Natural killer cell (primary cell): ENCODE data around the gene HCAR3. TPM values are rescaled to one million over a fixed set of nuclear protein-coding genes. Genes with fewer than 3 reads are reported as not detected.

Source experiments
- ATAC-seq, 3 donors: fragments of 150-1000 bp in 2 of 3; fragments of 200-7000 bp in 1 of 3; cut with Tn5 transposase; 1 replicate in 1 of 3; 2 replicates in 2 of 3; pipeline ENCODE4 v1.10.0; 2021; ENCODE audit warnings: mild to moderate bottlenecking in 2 of 3, moderate library complexity in 2 of 3
- DNase-seq, 2 donors: peaks; one replicate each; pipeline versions ENCODE4 v3.0.0 to v3.0.0-alpha.2; 2013 to 2021; ENCODE audit warnings: mixed read lengths in 1 of 2
- H3K27ac ChIP-seq: one replicate; pipeline ENCODE4 v1.5.1; 2013; ENCODE audit warnings: mild to moderate bottlenecking, low read length
- H3K27me3 ChIP-seq: one replicate; pipeline ENCODE4 v1.6.1; 2013; ENCODE audit warnings: low read length; ENCODE audit not compliant: control insufficient read depth, insufficient read depth
- H3K36me3 ChIP-seq: one replicate; pipeline ENCODE4 v1.6.1; 2013; ENCODE audit warnings: low read length; ENCODE audit not compliant: control insufficient read depth, insufficient read depth
- H3K4me1 ChIP-seq: one replicate; pipeline ENCODE4 v1.6.1; 2013; ENCODE audit warnings: low read length; ENCODE audit not compliant: control insufficient read depth, insufficient read depth
- H3K4me3 ChIP-seq: one replicate; pipeline ENCODE4 v1.5.1; 2013; ENCODE audit warnings: low read length
- H3K9me3 ChIP-seq: one replicate; pipeline ENCODE4 v1.6.1; 2013; ENCODE audit warnings: low read length; ENCODE audit not compliant: control insufficient read depth, insufficient read depth
- H3K27ac Mint-ChIP-seq, 2 donors: one replicate each; pipeline ENCODE4 v1.8.0; 2022; ENCODE audit warnings: mild to moderate bottlenecking in 2 of 2, mixed read lengths in 2 of 2, moderate library complexity in 1 of 2
- H3K27me3 Mint-ChIP-seq, 2 donors: one replicate each; pipeline ENCODE4 v1.8.0; 2022; ENCODE audit warnings: low read depth in 2 of 2, mixed read lengths in 2 of 2
- H3K36me3 Mint-ChIP-seq: one replicate; pipeline ENCODE4 v1.8.0; 2022; ENCODE audit warnings: mixed read lengths
- H3K4me1 Mint-ChIP-seq, 2 donors: one replicate each; pipeline ENCODE4 v1.8.0; 2022; ENCODE audit warnings: mixed read lengths in 2 of 2
- H3K4me3 Mint-ChIP-seq: one replicate; pipeline ENCODE4 v1.8.0; 2022; ENCODE audit warnings: mild to moderate bottlenecking, moderate library complexity, mixed read lengths
- H3K9me3 Mint-ChIP-seq, 2 donors: one replicate each; pipeline ENCODE4 v1.8.0; 2022; ENCODE audit warnings: mixed read lengths in 2 of 2
- WGBS: methylation state at CpG from one replicate; pipeline ENCODE4 v1.1.7; 2013; ENCODE audit warnings: missing lambda C conversion rate; ENCODE audit not compliant: insufficient coverage; 5-methylcytosine and 5-hydroxymethylcytosine counted together
- intact Hi-C: fragments of 100-400 bp; cut with micrococcal nuclease; formaldehyde crosslinking; loops from one replicate; pipeline ENCODE4 v1.14.2; 2022
- total RNA-seq, 4 donors: library from RNA; stranded (reverse); fragments of 120-200 nt in 1 of 4; gene quantifications; one replicate each; pipeline versions ENCODE4 v1.2.3 to v1.2.4, GENCODE V29; 2013 to 2022
- TF ChIP-seq, protein P1 (sequence below): fragments of 200-600 bp; IDR thresholded peaks from one replicate; pipeline ENCODE4 v1.8.0; 2022; ENCODE audit warnings: antibody characterized with exemption

HCAR3 gene
- total RNA-seq, 3 donors from 2014 or later (not counting 1 experiment from before 2014, with no cell fraction given): 1.8 to 14.7 (median 9.9) TPM

DNA sequence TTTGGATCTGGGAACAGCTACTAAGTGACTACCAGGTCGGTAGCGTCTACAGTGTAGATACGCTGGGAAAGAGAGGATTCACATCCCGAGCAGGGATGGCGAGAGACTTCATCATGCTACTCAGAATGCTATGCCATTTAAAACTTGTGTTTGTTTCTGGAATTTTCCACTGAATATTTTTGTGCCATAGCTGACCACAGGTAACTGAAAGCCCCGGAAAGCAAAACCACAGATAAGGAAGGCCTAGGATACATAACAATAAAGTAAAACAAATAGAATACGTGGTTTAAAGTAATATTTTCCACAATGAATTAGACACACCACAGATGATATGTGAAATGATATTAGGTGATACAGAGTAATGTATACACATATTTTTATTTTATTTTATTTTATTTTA, 22.0 kb upstream of the HCAR3 start:
- 95% methylated on average over 5 of the region's 7 CpGs for WGBS
- no peak for ATAC-seq
- intact Hi-C loops: no loop called here

DNA sequence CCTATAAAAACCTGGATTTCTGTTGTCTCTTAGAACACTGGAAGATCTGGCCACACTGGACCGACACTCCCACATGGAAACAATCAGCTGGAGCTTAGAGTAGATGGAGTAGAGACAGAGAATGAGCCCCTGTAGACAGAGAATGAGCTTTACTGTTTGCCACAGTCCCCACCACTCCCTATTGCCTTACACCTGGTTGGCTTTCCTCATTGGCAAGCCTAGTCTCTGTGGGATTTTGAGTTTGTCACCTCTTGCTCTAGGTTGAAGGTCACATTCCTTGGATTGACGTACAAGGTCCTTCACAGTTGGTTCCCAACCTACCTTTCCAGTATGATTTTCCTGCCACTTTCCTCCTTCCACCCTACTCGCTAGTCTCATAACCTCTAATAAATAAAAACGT, 16.0 kb upstream of the HCAR3 start:
- no peaks in the 10 kb centered on the region for H3K9me3 ChIP-seq
- peaks cover 0 to 12% of the 10 kb centered on the region in 2 donors for H3K27me3 Mint-ChIP-seq
- H3K27ac Mint-ChIP-seq: no peak overlapping the region
- H3K4me3 Mint-ChIP-seq: no peak overlapping the region
- no peaks in the 10 kb centered on the region for H3K4me1 ChIP-seq
- no peak overlapping the region for H3K27ac ChIP-seq
- no peaks in the 10 kb centered on the region for H3K4me1 Mint-ChIP-seq
- H3K4me3 ChIP-seq: no peak overlapping the region
- no peaks in the 10 kb centered on the region for H3K27me3 ChIP-seq
- TF ChIP-seq, protein P1, sequence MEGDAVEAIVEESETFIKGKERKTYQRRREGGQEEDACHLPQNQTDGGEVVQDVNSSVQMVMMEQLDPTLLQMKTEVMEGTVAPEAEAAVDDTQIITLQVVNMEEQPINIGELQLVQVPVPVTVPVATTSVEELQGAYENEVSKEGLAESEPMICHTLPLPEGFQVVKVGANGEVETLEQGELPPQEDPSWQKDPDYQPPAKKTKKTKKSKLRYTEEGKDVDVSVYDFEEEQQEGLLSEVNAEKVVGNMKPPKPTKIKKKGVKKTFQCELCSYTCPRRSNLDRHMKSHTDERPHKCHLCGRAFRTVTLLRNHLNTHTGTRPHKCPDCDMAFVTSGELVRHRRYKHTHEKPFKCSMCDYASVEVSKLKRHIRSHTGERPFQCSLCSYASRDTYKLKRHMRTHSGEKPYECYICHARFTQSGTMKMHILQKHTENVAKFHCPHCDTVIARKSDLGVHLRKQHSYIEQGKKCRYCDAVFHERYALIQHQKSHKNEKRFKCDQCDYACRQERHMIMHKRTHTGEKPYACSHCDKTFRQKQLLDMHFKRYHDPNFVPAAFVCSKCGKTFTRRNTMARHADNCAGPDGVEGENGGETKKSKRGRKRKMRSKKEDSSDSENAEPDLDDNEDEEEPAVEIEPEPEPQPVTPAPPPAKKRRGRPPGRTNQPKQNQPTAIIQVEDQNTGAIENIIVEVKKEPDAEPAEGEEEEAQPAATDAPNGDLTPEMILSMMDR: no peak
- intact Hi-C loops: no loop called here
- H3K36me3 ChIP-seq: no peaks in the 10 kb centered on the region
- ATAC-seq (no peak), DNase-seq (no peak)
- no peaks in the 10 kb centered on the region for H3K9me3 Mint-ChIP-seq
- no peaks in the 10 kb centered on the region for H3K36me3 Mint-ChIP-seq
- 96% methylated on average over 4 of the region's 4 CpGs for WGBS

More for the DNA sequence above, 22.0 kb upstream of the HCAR3 start:
- no peaks in the 10 kb centered on the region for H3K4me1 ChIP-seq
- no peaks in the 10 kb centered on the region for H3K9me3 Mint-ChIP-seq
- H3K36me3 ChIP-seq: no peaks in the 10 kb centered on the region
- no peak overlapping the region for H3K27ac Mint-ChIP-seq
- no peak for DNase-seq
- H3K4me3 ChIP-seq: no peak overlapping the region
- H3K4me1 Mint-ChIP-seq: no peaks in the 10 kb centered on the region
- H3K27me3 Mint-ChIP-seq: peaks cover 0 to 5% of the 10 kb centered on the region in 2 donors
- H3K27ac ChIP-seq: no peak overlapping the region
- H3K4me3 Mint-ChIP-seq: no peak overlapping the region
- TF ChIP-seq, protein P1: no peak
- no peaks in the 10 kb centered on the region for H3K9me3 ChIP-seq
- H3K27me3 ChIP-seq: no peaks in the 10 kb centered on the region
- no peaks in the 10 kb centered on the region for H3K36me3 Mint-ChIP-seq

DNA sequence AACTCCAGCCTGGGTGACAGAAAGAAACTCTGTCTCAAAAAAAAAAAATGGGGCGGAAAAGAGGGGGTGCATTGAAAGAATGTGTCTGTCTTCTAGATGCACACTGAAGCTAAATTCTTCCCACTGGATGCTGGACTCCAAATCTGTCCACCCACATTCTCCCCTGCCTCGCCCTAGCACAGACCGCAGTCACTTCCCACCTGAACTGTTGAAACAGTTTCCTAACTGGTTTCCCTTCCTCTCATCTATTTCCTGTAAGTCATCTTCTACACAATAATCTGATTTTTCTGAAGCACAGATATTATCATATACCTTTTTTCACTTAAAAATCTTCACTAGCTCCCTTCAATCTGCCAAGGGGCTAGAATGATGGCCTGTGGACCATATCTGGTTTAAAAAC, 15.6 kb upstream of the HCAR3 start:
- Histone ChIP-seq H3K27ac (no peak overlapping the region), H3K27me3 (no peaks in the 10 kb centered on the region), H3K4me3 (no peak overlapping the region), H3K36me3 (no peaks in the 10 kb centered on the region), H3K9me3 (no peaks in the 10 kb centered on the region), H3K4me1 (no peaks in the 10 kb centered on the region)
- Mint-ChIP-seq H3K4me3 (no peak overlapping the region), H3K9me3 (no peaks in the 10 kb centered on the region), H3K36me3 (no peaks in the 10 kb centered on the region), H3K27ac (no peak overlapping the region), H3K4me1 (no peaks in the 10 kb centered on the region), H3K27me3 (peaks cover 0 to 12% of the 10 kb centered on the region in 2 donors)
- intact Hi-C loops: no loop called here
- 62% methylated on average over 3 of the region's 3 CpGs for WGBS
- no peak for DNase-seq
- TF ChIP-seq, protein P1: no peak
- ATAC-seq: no peak
